ENCODE data around the gene CD7.

The CD7 gene

DNA sequence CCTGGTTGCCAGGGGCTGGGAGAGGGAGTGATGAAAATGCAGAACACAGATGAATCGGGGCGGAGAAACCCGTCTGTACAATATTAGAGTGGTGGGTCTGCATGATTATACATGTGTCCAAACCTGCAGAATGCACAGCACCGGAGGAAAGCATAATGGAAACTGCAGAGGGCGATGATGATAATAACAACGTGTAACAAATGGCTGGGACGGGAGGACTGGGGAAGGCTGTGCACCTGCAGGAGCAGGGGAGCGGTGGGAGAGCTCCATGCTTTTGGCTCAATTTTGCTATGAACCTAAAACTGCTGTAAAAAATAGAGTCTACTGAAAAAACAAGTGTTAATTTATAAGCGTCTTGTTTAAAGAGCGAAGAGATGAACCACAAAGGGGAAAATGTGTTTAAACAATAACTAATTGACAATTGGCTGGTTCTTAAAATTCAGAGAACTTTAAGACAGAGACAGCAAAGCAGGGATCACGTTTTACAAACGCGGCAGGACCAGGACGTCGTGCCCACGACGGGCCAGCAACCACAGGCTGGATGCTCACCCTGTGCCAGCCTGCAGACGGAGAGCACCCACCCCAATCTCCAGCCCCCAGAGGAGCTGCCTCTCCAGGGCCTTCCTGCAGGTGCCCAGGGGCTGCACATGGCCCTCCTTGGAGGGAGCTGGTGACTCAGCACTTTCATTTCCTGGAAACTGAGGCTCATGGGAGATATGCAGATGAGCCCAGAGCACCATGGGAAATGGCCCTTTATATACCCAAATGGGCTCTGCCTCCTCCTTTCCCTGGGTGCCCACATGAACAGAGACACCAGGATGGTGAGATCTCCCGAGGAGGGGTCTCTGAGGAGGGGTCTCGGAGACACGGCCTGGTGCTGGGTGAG, 41.3 kb upstream of the CD7 start, which contains the start of gene TEX19:
TSS of gene TEX19 (plus strand) at position 783 of the 886 bp plus-strand sequence. CDS start 2,904 bp downstream, outside the sequence.
- Histone ChIP-seq H3K27me3 (replicated peaks; ENCODE audit: control insufficient read depth, insufficient read depth, low read length) (no peaks in the 10 kb centered on the region), H3K36me3 (ENCODE audit: control insufficient read depth, insufficient read depth, low read length) (no peaks in the 10 kb centered on the region), H3K4me3 (replicated peaks; ENCODE audit: low read depth, low read length) (no peak within 1 kb of the TSS)
- no peak for DNase-seq (ENCODE audit: extremely low read depth, insufficient read length)
- TF ChIP-seq, protein P1, sequence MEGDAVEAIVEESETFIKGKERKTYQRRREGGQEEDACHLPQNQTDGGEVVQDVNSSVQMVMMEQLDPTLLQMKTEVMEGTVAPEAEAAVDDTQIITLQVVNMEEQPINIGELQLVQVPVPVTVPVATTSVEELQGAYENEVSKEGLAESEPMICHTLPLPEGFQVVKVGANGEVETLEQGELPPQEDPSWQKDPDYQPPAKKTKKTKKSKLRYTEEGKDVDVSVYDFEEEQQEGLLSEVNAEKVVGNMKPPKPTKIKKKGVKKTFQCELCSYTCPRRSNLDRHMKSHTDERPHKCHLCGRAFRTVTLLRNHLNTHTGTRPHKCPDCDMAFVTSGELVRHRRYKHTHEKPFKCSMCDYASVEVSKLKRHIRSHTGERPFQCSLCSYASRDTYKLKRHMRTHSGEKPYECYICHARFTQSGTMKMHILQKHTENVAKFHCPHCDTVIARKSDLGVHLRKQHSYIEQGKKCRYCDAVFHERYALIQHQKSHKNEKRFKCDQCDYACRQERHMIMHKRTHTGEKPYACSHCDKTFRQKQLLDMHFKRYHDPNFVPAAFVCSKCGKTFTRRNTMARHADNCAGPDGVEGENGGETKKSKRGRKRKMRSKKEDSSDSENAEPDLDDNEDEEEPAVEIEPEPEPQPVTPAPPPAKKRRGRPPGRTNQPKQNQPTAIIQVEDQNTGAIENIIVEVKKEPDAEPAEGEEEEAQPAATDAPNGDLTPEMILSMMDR (IDR thresholded peaks at IDR 0.05; ENCODE audit: insufficient read depth, low read length, poor library complexity, severe bottlenecking) = no peak

- TF ChIP-seq, protein P1 (IDR thresholded peaks at IDR 0.05; ENCODE audit: insufficient read depth, low read length, poor library complexity, severe bottlenecking) = no peak
- no peak for DNase-seq (ENCODE audit: extremely low read depth, insufficient read length)
- H3K4me3 ChIP-seq (replicated peaks; ENCODE audit: low read depth, low read length) = no peak overlapping the region
- H3K27me3 ChIP-seq (replicated peaks; ENCODE audit: control insufficient read depth, insufficient read depth, low read length) = no peaks in the 10 kb centered on the region
- no peaks in the 10 kb centered on the region for H3K36me3 ChIP-seq (ENCODE audit: control insufficient read depth, insufficient read depth, low read length)
Measured at GRCh38 chr17:82357394-82357793, 40.0 kb upstream of the CD7 start.

DNA sequence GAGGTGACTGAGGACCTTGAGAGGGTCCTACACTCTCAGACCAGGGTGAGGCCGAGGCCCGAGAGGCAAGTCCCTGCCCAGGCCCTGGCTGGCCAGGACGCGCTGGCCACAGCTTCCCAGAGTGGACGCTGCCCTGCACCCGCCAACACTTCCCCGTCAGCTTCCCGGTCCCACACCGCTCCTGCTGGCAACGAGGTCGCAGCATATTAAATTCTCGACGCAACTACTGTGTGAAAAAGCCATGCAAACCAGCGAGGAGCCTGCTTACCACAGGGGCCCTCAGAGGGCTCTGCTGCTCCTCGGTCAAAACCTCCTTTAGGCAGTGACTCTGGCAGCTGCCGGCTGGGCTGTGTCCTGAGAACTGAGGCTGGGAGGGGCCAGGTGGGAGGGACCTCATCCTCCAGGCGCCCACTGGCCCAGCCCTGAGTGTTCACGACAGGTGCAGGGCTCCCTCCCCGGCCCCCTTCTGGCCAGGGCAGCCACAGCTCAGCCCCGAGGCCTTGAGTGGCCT, 39.5 kb upstream of the CD7 start:
- H3K36me3 ChIP-seq (ENCODE audit: control insufficient read depth, insufficient read depth, low read length) = no peaks in the 10 kb centered on the region
- TF ChIP-seq, protein P1 (IDR thresholded peaks at IDR 0.05; ENCODE audit: insufficient read depth, low read length, poor library complexity, severe bottlenecking) = no peak
- no peaks in the 10 kb centered on the region for H3K27me3 ChIP-seq (replicated peaks; ENCODE audit: control insufficient read depth, insufficient read depth, low read length)
- H3K4me3 ChIP-seq (replicated peaks; ENCODE audit: low read depth, low read length) = no peak overlapping the region
- no peak for DNase-seq (ENCODE audit: extremely low read depth, insufficient read length)

DNA sequence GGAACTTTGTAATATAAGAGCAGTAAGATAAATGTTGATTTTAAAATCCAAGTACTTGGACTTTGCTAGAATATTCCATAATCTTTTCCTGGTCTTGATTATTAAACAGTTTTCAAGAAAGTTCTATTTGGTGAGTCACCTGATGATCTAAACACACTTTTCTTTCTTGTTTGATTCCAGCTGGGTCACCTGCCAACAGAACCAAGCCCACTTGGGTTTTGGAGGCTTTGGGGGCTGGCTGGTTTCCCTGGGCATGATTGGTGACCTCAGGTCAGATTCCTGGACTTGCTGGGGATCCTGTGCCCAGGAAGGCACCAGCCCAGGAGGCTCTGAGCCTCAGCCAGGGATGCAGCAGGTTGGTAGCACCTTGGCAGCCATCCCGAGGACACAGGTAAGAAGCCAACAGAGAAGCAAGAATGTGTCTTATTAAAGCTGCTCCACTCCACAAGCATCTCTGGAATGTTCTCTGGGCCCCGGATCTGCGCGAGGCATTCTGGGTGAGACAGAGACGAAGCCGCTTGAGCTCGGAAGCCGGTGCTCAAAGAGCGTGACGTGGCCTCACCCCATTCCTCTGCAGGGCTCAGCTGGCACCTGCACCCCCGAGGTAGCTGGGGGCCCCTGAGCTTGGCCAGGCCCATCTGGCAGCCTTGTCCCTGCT, 38.5 kb upstream of the CD7 start:
- Histone ChIP-seq H3K36me3 (ENCODE audit: control insufficient read depth, insufficient read depth, low read length) (no peaks in the 10 kb centered on the region), H3K4me3 (replicated peaks; ENCODE audit: low read depth, low read length) (no peak overlapping the region), H3K27me3 (replicated peaks; ENCODE audit: control insufficient read depth, insufficient read depth, low read length) (no peaks in the 10 kb centered on the region)
- DNase-seq (ENCODE audit: extremely low read depth, insufficient read length) = no peak
- TF ChIP-seq, protein P1 (IDR thresholded peaks at IDR 0.05; ENCODE audit: insufficient read depth, low read length, poor library complexity, severe bottlenecking) = no peak

DNA sequence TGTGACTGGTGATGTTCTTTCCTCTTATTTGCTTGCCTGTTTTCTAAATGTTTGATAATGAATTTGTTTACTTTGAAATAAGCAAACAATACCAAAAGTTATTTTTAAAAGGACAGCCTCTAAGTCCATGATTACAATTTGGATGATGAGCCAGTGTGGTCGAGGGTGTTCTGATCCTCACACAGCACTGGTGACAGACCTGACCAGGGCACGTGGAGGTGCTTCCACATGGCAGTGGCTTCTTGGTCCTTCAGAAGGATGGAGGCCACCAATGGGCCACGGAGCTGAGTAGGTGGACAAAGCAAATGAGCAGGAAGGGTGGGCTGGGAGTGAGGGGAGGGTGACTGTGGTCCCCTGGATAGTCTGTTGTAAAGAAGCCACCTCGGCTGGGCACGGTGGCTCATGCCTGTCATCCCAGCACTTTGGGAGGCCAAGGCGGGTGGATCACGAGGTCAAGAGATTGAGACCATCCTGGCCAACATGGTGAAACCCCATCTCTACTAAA, 37.4 kb upstream of the CD7 start:
- H3K4me3 ChIP-seq (replicated peaks; ENCODE audit: low read depth, low read length) = no peak overlapping the region
- no peak for DNase-seq (ENCODE audit: extremely low read depth, insufficient read length)
- H3K36me3 ChIP-seq (ENCODE audit: control insufficient read depth, insufficient read depth, low read length) = no peaks in the 10 kb centered on the region
- TF ChIP-seq, protein P1 (IDR thresholded peaks at IDR 0.05; ENCODE audit: insufficient read depth, low read length, poor library complexity, severe bottlenecking) = no peak
- no peaks in the 10 kb centered on the region for H3K27me3 ChIP-seq (replicated peaks; ENCODE audit: control insufficient read depth, insufficient read depth, low read length)
